ENCODE data around the gene GALNT10.
A peak's percentile ranks its signal among the peaks of the same experiment; 100 is the strongest.

Gene GALNT10

DNA sequence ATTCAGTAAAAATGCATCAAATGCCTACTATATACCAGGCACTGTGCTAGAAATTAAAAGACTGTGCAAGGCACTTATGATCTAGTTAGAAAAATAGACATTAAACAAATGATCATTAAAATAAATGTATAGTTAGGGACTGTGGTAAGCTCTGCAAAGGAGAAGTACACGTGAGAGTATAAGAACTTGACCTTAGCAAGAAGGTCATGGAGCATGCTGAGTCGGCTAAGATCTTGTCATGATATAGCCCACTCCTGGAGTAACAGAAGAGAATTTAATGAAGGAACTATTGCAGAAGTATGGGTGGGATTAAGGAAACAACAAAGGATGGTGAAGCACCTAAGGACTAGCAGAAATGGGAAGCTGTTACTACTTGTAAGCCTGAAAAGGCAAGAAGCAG is 231.8 kb downstream of the GALNT10 start:
- Histone ChIP-seq H3K9ac (ENCODE audit: low read depth, low read length) (no peak overlapping the region), H3K4me3 (ENCODE audit: low read length) (no peak overlapping the region), H3K4me2 (ENCODE audit: low read length) (no peak overlapping the region), H3K4me1 (ENCODE audit: control insufficient read depth, insufficient read depth, low read length) (no peaks in the 10 kb centered on the region), H3K36me3 (ENCODE audit: insufficient read depth, low read length) (peaks cover 29% of the 10 kb centered on the region), H3K9me3 (replicated peaks; ENCODE audit: low read length) (no peaks in the 10 kb centered on the region), H3K27me3 (ENCODE audit: control insufficient read depth, insufficient read depth, low read length) (no peaks in the 10 kb centered on the region)

DNA sequence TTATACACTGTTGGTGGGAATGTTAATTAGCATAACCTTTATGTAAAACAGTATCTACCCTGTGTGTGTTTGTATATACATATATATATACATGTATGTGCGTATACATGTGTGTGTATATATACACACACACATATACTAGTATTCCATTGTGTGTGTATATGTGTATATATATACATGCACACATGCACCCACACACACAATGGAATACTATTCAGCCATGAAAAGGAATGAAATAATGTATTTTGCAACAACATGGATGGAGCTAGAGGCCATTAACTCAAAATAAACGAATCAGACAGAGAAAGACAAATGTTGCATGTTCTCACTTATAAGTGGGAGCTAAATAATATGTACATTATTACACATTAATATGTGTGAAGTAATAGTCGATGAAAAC is 237.7 kb downstream of the GALNT10 start:
- Histone ChIP-seq H3K36me3 (ENCODE audit: insufficient read depth, low read length) (no peaks in the 10 kb centered on the region), H3K27me3 (ENCODE audit: control insufficient read depth, insufficient read depth, low read length) (no peaks in the 10 kb centered on the region), H3K4me1 (ENCODE audit: control insufficient read depth, insufficient read depth, low read length) (no peaks in the 10 kb centered on the region), H3K9me3 (replicated peaks; ENCODE audit: low read length) (no peaks in the 10 kb centered on the region), H3K4me3 (ENCODE audit: low read length) (no peak overlapping the region), H3K9ac (ENCODE audit: low read depth, low read length) (no peak overlapping the region), H3K4me2 (ENCODE audit: low read length) (no peak overlapping the region)

DNA sequence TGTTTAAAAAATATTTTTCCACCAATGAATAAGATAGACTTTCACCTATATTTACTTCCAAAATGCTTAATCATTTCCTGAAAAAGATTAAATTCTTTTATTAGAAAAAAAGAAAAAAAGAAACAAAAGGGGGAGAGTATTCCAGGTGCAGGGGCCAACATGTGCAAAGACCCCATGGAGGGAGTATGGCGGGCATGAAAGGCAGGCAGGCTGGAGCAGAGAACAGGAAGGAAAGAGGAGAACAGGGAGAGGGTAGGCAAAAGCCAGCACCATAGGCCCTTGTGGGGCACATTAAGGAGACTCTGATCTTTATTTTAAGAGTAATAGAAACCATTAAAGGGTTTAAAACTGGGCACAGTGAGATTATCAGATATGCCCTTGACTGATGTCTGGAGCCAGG is 238.8 kb downstream of the GALNT10 start:
- Histone ChIP-seq H3K36me3 (ENCODE audit: insufficient read depth, low read length) (no peaks in the 10 kb centered on the region), H3K27me3 (ENCODE audit: control insufficient read depth, insufficient read depth, low read length) (no peaks in the 10 kb centered on the region), H3K9ac (ENCODE audit: low read depth, low read length) (no peak overlapping the region), H3K9me3 (replicated peaks; ENCODE audit: low read length) (no peaks in the 10 kb centered on the region), H3K4me2 (ENCODE audit: low read length) (no peak overlapping the region), H3K4me3 (ENCODE audit: low read length) (no peak overlapping the region), H3K4me1 (ENCODE audit: control insufficient read depth, insufficient read depth, low read length) (no peaks in the 10 kb centered on the region)

GRCh38 chr5:154430466-154430865 is 239.9 kb downstream of the GALNT10 start:
- no peaks in the 10 kb centered on the region for H3K9me3 ChIP-seq (replicated peaks; ENCODE audit: low read length)
- no peaks in the 10 kb centered on the region for H3K4me1 ChIP-seq (ENCODE audit: control insufficient read depth, insufficient read depth, low read length)
- no peak overlapping the region for H3K4me3 ChIP-seq (ENCODE audit: low read length)
- H3K27me3 ChIP-seq (ENCODE audit: control insufficient read depth, insufficient read depth, low read length): no peaks in the 10 kb centered on the region
- H3K4me2 ChIP-seq (ENCODE audit: low read length): no peak overlapping the region
- H3K9ac ChIP-seq (ENCODE audit: low read depth, low read length): no peak overlapping the region
- no peaks in the 10 kb centered on the region for H3K36me3 ChIP-seq (ENCODE audit: insufficient read depth, low read length)

GRCh38 chr5:154430961-154431630 is 240.6 kb downstream of the GALNT10 start:
- Histone ChIP-seq H3K9ac (ENCODE audit: low read depth, low read length) (no peak overlapping the region), H3K36me3 (ENCODE audit: insufficient read depth, low read length) (peaks cover 3% of the 10 kb centered on the region), H3K27me3 (ENCODE audit: control insufficient read depth, insufficient read depth, low read length) (no peaks in the 10 kb centered on the region), H3K4me2 (ENCODE audit: low read length) (no peak overlapping the region), H3K4me1 (ENCODE audit: control insufficient read depth, insufficient read depth, low read length) (no peaks in the 10 kb centered on the region), H3K9me3 (replicated peaks; ENCODE audit: low read length) (no peaks in the 10 kb centered on the region), H3K4me3 (ENCODE audit: low read length) (no peak overlapping the region)

GRCh38 chr5:154435226-154435625 is 244.7 kb downstream of the GALNT10 start:
- Histone ChIP-seq H3K4me2 (ENCODE audit: low read length) (no peak overlapping the region), H3K9ac (ENCODE audit: low read depth, low read length) (no peak overlapping the region), H3K27me3 (ENCODE audit: control insufficient read depth, insufficient read depth, low read length) (no peaks in the 10 kb centered on the region), H3K4me1 (ENCODE audit: control insufficient read depth, insufficient read depth, low read length) (peaks cover 9% of the 10 kb centered on the region), H3K4me3 (ENCODE audit: low read length) (no peak overlapping the region), H3K36me3 (ENCODE audit: insufficient read depth, low read length) (peaks cover 17% of the 10 kb centered on the region), H3K9me3 (replicated peaks; ENCODE audit: low read length) (no peaks in the 10 kb centered on the region)

GRCh38 chr5:154437281-154437965 is 246.9 kb downstream of the GALNT10 start:
- Histone ChIP-seq H3K4me3 (ENCODE audit: low read length) (no peak overlapping the region), H3K9me3 (replicated peaks; ENCODE audit: low read length) (no peaks in the 10 kb centered on the region), H3K4me1 (ENCODE audit: control insufficient read depth, insufficient read depth, low read length) (peaks cover 9% of the 10 kb centered on the region), H3K27me3 (ENCODE audit: control insufficient read depth, insufficient read depth, low read length) (no peaks in the 10 kb centered on the region), H3K36me3 (ENCODE audit: insufficient read depth, low read length) (peaks cover 35% of the 10 kb centered on the region), H3K4me2 (ENCODE audit: low read length) (no peak overlapping the region), H3K9ac (ENCODE audit: low read depth, low read length) (no peak overlapping the region)

DNA sequence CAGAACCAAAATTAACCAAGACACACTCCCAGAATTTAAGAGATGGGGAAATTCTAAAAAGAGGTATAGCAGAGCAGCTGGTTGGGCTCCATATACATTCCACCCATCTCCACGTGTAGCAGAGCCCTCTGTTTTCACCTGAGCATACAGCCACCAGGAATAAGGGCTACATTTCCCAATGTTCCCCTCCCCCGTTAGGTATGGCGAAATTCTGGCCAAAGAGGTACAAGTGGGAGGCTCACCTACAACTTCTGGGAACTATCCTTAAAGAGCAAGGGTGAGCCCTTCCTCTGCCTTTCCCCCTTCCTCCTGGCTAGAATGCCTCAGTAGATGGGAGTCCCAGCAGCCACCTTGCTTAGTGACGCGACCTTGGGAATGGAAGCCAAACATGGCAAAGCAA is 250.0 kb downstream of the GALNT10 start:
- Histone ChIP-seq H3K9me3 (replicated peaks; ENCODE audit: low read length) (no peaks in the 10 kb centered on the region), H3K4me2 (ENCODE audit: low read length) (no peak overlapping the region), H3K27me3 (ENCODE audit: control insufficient read depth, insufficient read depth, low read length) (no peaks in the 10 kb centered on the region), H3K36me3 (ENCODE audit: insufficient read depth, low read length) (peaks cover 41% of the 10 kb centered on the region), H3K4me3 (ENCODE audit: low read length) (no peak overlapping the region), H3K4me1 (ENCODE audit: control insufficient read depth, insufficient read depth, low read length) (peaks cover 16% of the 10 kb centered on the region), H3K9ac (ENCODE audit: low read depth, low read length) (no peak overlapping the region)

- H3K9me3 ChIP-seq (replicated peaks; ENCODE audit: low read length): no peaks in the 10 kb centered on the region
- H3K4me3 ChIP-seq (ENCODE audit: low read length): no peak overlapping the region
- no peak overlapping the region for H3K4me2 ChIP-seq (ENCODE audit: low read length)
- H3K36me3 ChIP-seq (ENCODE audit: insufficient read depth, low read length): peaks cover 32% of the 10 kb centered on the region
- peaks cover 14% of the 10 kb centered on the region for H3K4me1 ChIP-seq (ENCODE audit: control insufficient read depth, insufficient read depth, low read length)
- H3K9ac ChIP-seq (ENCODE audit: low read depth, low read length): no peak overlapping the region
- no peaks in the 10 kb centered on the region for H3K27me3 ChIP-seq (ENCODE audit: control insufficient read depth, insufficient read depth, low read length)
These were observed 252.3 kb downstream of the GALNT10 start for GRCh38 chr5:154442801-154443200.

GRCh38 chr5:154444556-154445421 is 254.3 kb downstream of the GALNT10 start:
- H3K9ac ChIP-seq (ENCODE audit: low read depth, low read length): peak overlapping the region; percentile 82
- no peaks in the 10 kb centered on the region for H3K27me3 ChIP-seq (ENCODE audit: control insufficient read depth, insufficient read depth, low read length)
- peaks cover 17% of the 10 kb centered on the region for H3K4me1 ChIP-seq (ENCODE audit: control insufficient read depth, insufficient read depth, low read length)
- H3K4me3 ChIP-seq (ENCODE audit: low read length): peak overlapping the region; percentile 89
- H3K36me3 ChIP-seq (ENCODE audit: insufficient read depth, low read length): peaks cover 23% of the 10 kb centered on the region
- H3K9me3 ChIP-seq (replicated peaks; ENCODE audit: low read length): no peaks in the 10 kb centered on the region
- H3K4me2 ChIP-seq (ENCODE audit: low read length): peak overlapping the region; percentile 98

- peak within 1 kb of the TSS; percentile 89 for H3K4me3 ChIP-seq (ENCODE audit: low read length)
- H3K9me3 ChIP-seq (replicated peaks; ENCODE audit: low read length): no peaks in the 10 kb centered on the region
- peaks cover 23% of the 10 kb centered on the region for H3K36me3 ChIP-seq (ENCODE audit: insufficient read depth, low read length)
- peak within 1 kb of the TSS; percentile 98 for H3K4me2 ChIP-seq (ENCODE audit: low read length)
- H3K27me3 ChIP-seq (ENCODE audit: control insufficient read depth, insufficient read depth, low read length): no peaks in the 10 kb centered on the region
- H3K4me1 ChIP-seq (ENCODE audit: control insufficient read depth, insufficient read depth, low read length): peaks cover 17% of the 10 kb centered on the region
- H3K9ac ChIP-seq (ENCODE audit: low read depth, low read length): peak within 1 kb of the TSS; percentile 82
These were observed 255.1 kb downstream of the GALNT10 start, which contains the start of gene SAP30L for GRCh38 chr5:154445422-154446194. Gene SAP30L, plus strand, starts transcription at chr5:154445997. Its CDS starts 608 bp downstream, at chr5:154446605.

All from skeletal muscle satellite cell (primary cell).